ENCODE data around the gene GNG14.
"Not testable (repeated sequence)": the region's sequence is repeated elsewhere in the genome, so short reads cannot be mapped to it uniquely, and the experiment has no call there.

DNA sequence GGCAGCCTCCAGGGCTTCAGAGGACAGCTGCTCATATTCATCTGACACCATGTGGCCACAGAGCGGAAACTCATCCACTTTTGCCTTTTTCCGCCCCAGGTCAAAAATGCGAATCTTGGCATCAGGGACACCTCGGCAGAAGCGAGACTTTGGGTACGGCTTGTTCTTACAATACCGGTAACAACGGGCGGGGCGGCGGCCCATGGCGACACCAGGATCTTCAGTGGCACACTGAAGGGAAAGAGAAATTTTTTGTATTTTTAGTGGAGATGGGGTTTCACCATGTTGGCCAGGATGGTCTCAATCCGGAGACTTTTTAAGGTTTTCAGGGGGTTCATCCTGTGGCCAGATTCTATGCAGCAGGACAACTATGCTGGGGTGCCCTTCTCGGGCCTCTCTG lies 44.1 kb upstream of the GNG14 start:
- TF ChIP-seq, protein P1, sequence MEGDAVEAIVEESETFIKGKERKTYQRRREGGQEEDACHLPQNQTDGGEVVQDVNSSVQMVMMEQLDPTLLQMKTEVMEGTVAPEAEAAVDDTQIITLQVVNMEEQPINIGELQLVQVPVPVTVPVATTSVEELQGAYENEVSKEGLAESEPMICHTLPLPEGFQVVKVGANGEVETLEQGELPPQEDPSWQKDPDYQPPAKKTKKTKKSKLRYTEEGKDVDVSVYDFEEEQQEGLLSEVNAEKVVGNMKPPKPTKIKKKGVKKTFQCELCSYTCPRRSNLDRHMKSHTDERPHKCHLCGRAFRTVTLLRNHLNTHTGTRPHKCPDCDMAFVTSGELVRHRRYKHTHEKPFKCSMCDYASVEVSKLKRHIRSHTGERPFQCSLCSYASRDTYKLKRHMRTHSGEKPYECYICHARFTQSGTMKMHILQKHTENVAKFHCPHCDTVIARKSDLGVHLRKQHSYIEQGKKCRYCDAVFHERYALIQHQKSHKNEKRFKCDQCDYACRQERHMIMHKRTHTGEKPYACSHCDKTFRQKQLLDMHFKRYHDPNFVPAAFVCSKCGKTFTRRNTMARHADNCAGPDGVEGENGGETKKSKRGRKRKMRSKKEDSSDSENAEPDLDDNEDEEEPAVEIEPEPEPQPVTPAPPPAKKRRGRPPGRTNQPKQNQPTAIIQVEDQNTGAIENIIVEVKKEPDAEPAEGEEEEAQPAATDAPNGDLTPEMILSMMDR (IDR thresholded peaks at IDR 0.05) = not testable (repeated sequence)
- not testable (repeated sequence) for TF ChIP-seq POLR2A (IDR thresholded peaks at IDR 0.05)
